ENCODE measurements around the gene ZBTB47.

The ZBTB47 gene

DNA sequence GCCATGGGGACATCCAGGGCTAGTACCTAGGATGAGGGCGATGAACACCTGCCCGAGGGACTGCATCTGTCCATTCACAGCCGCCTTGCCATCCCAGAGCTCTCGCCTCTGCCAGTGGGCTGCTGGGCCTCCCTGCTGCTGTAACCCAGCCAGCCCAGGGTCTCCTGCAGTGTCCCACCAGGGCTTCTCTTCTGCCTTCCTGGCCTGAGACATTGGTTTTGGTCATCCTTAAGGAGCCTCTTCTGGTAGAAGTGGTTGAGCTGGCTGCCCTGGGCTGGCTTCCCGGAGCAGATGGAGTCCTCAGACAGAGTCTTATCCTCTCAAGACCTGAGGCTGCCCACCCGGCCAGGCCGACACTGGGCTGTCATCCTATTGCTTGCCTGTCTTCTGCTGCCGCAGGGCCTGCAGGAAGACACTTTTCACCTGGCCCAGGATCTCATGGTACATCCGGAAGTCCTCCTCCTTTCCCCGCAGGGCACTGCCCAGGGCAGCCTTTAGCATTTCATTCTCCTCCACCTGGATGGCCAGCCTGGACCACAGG lies 55.2 kb downstream of the ZBTB47 start:
- in situ Hi-C loops (cut with HindIII; ENCODE audit: low sequenced_read_pairs), result no loop called here
- TF ChIP-seq, protein P1, sequence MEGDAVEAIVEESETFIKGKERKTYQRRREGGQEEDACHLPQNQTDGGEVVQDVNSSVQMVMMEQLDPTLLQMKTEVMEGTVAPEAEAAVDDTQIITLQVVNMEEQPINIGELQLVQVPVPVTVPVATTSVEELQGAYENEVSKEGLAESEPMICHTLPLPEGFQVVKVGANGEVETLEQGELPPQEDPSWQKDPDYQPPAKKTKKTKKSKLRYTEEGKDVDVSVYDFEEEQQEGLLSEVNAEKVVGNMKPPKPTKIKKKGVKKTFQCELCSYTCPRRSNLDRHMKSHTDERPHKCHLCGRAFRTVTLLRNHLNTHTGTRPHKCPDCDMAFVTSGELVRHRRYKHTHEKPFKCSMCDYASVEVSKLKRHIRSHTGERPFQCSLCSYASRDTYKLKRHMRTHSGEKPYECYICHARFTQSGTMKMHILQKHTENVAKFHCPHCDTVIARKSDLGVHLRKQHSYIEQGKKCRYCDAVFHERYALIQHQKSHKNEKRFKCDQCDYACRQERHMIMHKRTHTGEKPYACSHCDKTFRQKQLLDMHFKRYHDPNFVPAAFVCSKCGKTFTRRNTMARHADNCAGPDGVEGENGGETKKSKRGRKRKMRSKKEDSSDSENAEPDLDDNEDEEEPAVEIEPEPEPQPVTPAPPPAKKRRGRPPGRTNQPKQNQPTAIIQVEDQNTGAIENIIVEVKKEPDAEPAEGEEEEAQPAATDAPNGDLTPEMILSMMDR (IDR thresholded peaks at IDR 0.05; ENCODE audit: low read depth, low read length), result no peak
- no peak overlapping the region for H3K4me3 ChIP-seq (ENCODE audit: low read depth, low read length)
- DNase-seq (ENCODE audit: low read depth, low spot score), result no peak

- in situ Hi-C loops (cut with HindIII; ENCODE audit: low sequenced_read_pairs), result no loop called here
Observed at GRCh38 chr3:42709621-42710020, 56.1 kb downstream of the ZBTB47 start.

DNA sequence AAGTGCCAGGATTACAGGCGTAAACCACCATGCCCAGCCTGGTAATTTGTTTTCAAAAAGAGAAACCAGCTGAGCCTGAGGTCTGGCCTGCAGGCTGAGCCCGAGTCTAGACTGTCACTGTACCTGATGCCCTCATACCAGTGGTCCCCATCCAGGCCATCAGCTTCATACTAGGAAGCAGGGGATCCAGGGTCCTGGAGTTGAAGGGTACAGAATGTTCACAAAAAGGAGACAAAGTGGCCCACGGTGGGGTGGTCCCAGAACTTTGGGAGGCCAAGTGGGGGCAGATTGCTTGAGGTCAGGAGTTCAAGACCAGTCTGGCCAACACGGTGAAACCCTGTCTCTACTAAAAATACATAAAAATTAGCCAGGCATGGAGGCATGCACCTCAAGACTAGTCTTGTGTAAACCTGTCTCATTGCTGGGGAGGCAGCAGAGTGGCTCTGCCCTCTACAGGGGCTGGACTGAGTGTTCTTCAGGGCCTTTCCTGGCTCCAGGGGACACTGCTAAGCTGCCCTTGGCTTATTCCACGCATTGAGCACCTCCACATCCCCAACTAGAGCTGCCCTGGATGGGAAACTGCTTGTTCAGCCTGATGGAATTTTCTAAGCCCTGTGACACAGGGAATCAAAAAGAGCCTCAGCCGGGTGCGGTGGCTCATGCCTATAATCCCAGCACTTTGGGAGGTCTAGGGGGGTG lies 57.0 kb downstream of the ZBTB47 start:
- TF ChIP-seq, protein P1 (IDR thresholded peaks at IDR 0.05; ENCODE audit: low read depth, low read length), result no peak
- no peak overlapping the region for H3K4me3 ChIP-seq (ENCODE audit: low read depth, low read length)
- DNase-seq (ENCODE audit: low read depth, low spot score), result no peak
- in situ Hi-C loops (cut with HindIII; ENCODE audit: low sequenced_read_pairs), result no loop called here

More at GRCh38 chr3:42709621-42710020, 56.1 kb downstream of the ZBTB47 start:
- TF ChIP-seq, protein P1 (IDR thresholded peaks at IDR 0.05; ENCODE audit: low read depth, low read length), result no peak
- DNase-seq (ENCODE audit: low read depth, low spot score), result no peak
- no peak overlapping the region for H3K4me3 ChIP-seq (ENCODE audit: low read depth, low read length)

DNA sequence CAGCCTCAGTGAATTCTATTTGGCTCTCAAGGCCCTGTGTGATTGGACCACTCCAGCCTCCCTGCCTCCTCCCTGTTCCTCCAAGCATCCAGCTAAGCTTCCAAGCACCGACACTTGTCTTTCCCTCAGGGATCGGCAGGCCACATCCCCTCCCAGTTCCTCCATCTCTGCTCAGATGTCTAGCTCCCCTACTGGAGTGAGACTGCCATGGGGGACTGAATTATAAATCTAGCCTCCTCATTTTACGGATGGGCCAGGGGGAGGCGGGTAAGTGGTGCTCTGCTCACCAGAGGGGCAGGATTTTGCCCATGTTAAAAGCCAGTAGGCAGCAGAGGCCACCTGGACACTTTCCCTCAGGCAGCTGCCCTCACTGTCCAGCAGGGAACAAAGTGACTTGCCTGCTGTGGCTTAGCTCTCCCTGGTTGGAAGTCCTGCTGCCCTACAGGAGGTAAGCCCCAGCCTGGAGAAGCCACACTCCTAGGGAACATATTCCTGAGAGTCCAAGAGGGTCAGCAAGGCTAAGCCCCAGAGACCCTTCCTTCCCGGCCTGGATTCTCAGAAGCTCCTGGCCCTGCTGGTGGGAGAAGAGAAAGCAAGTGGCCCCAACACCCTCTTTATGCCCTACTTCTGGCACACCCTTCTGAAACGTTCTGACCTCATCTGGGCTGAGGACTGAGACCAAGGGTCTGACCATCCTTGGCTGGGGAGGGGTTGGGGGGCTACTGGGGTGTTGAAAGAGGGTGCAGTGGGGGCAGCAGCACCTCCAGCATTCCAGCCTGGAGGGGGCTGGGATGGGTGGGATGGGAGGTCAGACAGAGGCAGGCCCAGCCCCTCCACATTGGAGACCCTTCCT lies 58.2 kb downstream of the ZBTB47 start:
- DNase-seq (ENCODE audit: low read depth, low spot score), result no peak
- H3K4me3 ChIP-seq (ENCODE audit: low read depth, low read length), result no peak overlapping the region
- TF ChIP-seq, protein P1 (IDR thresholded peaks at IDR 0.05; ENCODE audit: low read depth, low read length), result peak; percentile 8
- in situ Hi-C loops (cut with HindIII; ENCODE audit: low sequenced_read_pairs), result no loop called here

GRCh38 chr3:42712344-42712648 lies 58.8 kb downstream of the ZBTB47 start:
- in situ Hi-C loops (cut with HindIII; ENCODE audit: low sequenced_read_pairs), result no loop called here
- H3K4me3 ChIP-seq (ENCODE audit: low read depth, low read length), result no peak overlapping the region
- no peak for DNase-seq (ENCODE audit: low read depth, low spot score)
- TF ChIP-seq, protein P1 (IDR thresholded peaks at IDR 0.05; ENCODE audit: low read depth, low read length), result no peak

DNA sequence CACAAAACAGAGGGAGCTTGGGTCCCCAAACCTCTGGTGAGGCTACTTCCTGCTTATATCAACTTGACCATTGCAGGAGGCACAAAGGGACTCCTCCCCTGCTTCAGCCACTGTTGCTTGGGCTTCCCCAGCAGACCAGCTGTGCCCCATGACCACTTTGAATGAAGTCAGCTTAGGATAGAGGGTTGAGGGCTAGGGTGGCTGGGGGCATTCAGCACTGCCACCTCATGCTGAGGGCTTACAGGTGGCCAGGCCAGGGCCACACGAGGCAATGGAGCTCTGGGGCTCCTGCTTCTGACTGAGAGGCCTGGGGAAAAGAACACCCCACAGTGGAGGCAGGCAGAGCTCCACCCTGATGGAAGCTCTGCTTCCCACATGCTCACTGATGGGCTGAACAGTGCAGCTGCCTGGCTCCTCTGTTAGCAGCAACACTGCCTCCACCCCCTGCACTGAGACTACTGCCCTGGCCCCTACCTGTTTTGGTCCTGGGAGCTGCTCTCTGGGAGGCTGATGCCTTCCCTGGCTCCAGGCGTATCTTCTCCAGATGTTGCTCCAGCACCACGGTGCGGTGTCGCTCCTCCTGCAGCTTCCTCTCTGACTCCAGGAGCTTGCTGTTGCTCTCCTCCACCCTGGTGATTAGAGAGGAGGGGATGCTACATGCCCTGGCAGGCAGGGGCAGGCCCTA lies 59.3 kb downstream of the ZBTB47 start:
- in situ Hi-C loops (cut with HindIII; ENCODE audit: low sequenced_read_pairs), result no loop called here
- no peak for DNase-seq (ENCODE audit: low read depth, low spot score)

More for the DNA sequence above, 59.3 kb downstream of the ZBTB47 start:
- TF ChIP-seq, protein P1 (IDR thresholded peaks at IDR 0.05; ENCODE audit: low read depth, low read length), result no peak
- no peak overlapping the region for H3K4me3 ChIP-seq (ENCODE audit: low read depth, low read length)
